CD14-positive monocyte (primary cell): ENCODE data around the gene DUOXA2. TPM values are rescaled to one million over a fixed set of nuclear protein-coding genes. Genes with fewer than 3 reads are reported as not detected.
A peak's percentile ranks its signal among the peaks of the same experiment; 100 is the strongest.

Source experiments
- DNase-seq, 3 donors: peaks; one replicate each; pipeline ENCODE4 v3.0.0-alpha.2; 2011 to 2022
- H2AFZ ChIP-seq: 2 replicates; pipeline ENCODE4 v1.6.0; 2012; ENCODE audit warnings: mild to moderate bottlenecking, low read depth, low read length, inconsistent platforms; ENCODE audit not compliant: insufficient read depth, poor library complexity, severe bottlenecking
- H3K27ac ChIP-seq, 2 donors: 1 replicate in 1 of 2; 2 replicates in 1 of 2; pipeline ENCODE4 v1.5.1; 2012 to 2013; ENCODE audit warnings: low read length in 2 of 2, control low read depth in 1 of 2, inconsistent platforms in 1 of 2, low read depth in 1 of 2, mild to moderate bottlenecking in 1 of 2
- H3K27me3 ChIP-seq, 2 donors: one replicate each; pipeline versions ENCODE4 v1.6.0 to v1.6.1; 2011 to 2013; ENCODE audit warnings: low read length in 2 of 2; ENCODE audit not compliant: control insufficient read depth in 2 of 2, insufficient read depth in 2 of 2
- H3K36me3 ChIP-seq, 2 donors: replicated peaks in 1 of 2; 1 replicate in 1 of 2; 2 replicates in 1 of 2; pipeline versions ENCODE4 v1.5.1 to v1.6.1; 2012 to 2013; ENCODE audit warnings: low read length in 2 of 2, control low read depth in 1 of 2, inconsistent platforms in 1 of 2, mild to moderate bottlenecking in 1 of 2; ENCODE audit not compliant: insufficient read depth in 2 of 2, control insufficient read depth in 1 of 2
- H3K4me1 ChIP-seq, 2 donors: 1 replicate in 1 of 2; 2 replicates in 1 of 2; pipeline versions ENCODE4 v1.5.1 to v1.6.1; 2012 to 2013; ENCODE audit warnings: low read length in 2 of 2, control low read depth in 1 of 2, inconsistent platforms in 1 of 2, mild to moderate bottlenecking in 1 of 2, moderate library complexity in 1 of 2; ENCODE audit not compliant: insufficient read depth in 2 of 2, control insufficient read depth in 1 of 2
- H3K4me2 ChIP-seq: replicated peaks from 2 replicates; pipeline ENCODE3; 2012; ENCODE audit warnings: low read length, moderate library complexity, mild to moderate bottlenecking; ENCODE audit not compliant: poor library complexity, severe bottlenecking; ENCODE audit errors: extremely low read depth
- H3K4me3 ChIP-seq, 3 experiments: fragments of 200-600 bp in 1 of 3; sonication (generic) in 1 of 3; replicated peaks in 1 of 3; 1 replicate in 2 of 3; 2 replicates in 1 of 3; pipeline ENCODE4 v1.5.1; 2011 to 2013; ENCODE audit warnings: low read length in 3 of 3, mild to moderate bottlenecking in 3 of 3, control low read depth in 2 of 3, low read depth in 2 of 3, inconsistent platforms in 1 of 3, moderate library complexity in 1 of 3
- H3K79me2 ChIP-seq: 2 replicates; pipeline ENCODE4 v1.6.0; 2012; ENCODE audit warnings: mild to moderate bottlenecking, control low read depth, inconsistent platforms, low read length, moderate library complexity; ENCODE audit not compliant: insufficient read depth
- H3K9ac ChIP-seq: 2 replicates; pipeline ENCODE4 v1.6.0; 2017; ENCODE audit warnings: low read length, mild to moderate bottlenecking; ENCODE audit not compliant: insufficient read depth, poor library complexity, severe bottlenecking
- H3K9me3 ChIP-seq, 2 donors: replicated peaks in 1 of 2; 1 replicate in 1 of 2; 2 replicates in 1 of 2; pipeline versions ENCODE4 v1.5.1 to v1.6.1; 2012 to 2013; ENCODE audit warnings: low read length in 2 of 2, control low read depth in 1 of 2; ENCODE audit not compliant: control insufficient read depth in 1 of 2, insufficient read depth in 1 of 2
- H4K20me1 ChIP-seq: 2 replicates; pipeline ENCODE4 v1.6.0; 2012; ENCODE audit warnings: mild to moderate bottlenecking, low read length, control low read depth, moderate library complexity; ENCODE audit not compliant: insufficient read depth
- H3K27ac Mint-ChIP-seq, 7 donors: one replicate each; pipeline ENCODE4 v1.8.0; 2020; ENCODE audit warnings: mild to moderate bottlenecking in 7 of 7, mixed read lengths in 7 of 7, moderate library complexity in 6 of 7, inconsistent platforms in 2 of 7
- H3K27me3 Mint-ChIP-seq, 3 donors: one replicate each; pipeline ENCODE4 v1.8.0; 2021 to 2022; ENCODE audit warnings: low read depth in 3 of 3, mild to moderate bottlenecking in 3 of 3, mixed read lengths in 3 of 3, moderate library complexity in 3 of 3, inconsistent platforms in 1 of 3
- H3K36me3 Mint-ChIP-seq, 2 donors: one replicate each; pipeline ENCODE4 v1.8.0; 2020; ENCODE audit warnings: mixed read lengths in 2 of 2, inconsistent platforms in 1 of 2, mild to moderate bottlenecking in 1 of 2
- H3K4me1 Mint-ChIP-seq: one replicate; pipeline ENCODE4 v1.8.0; 2020; ENCODE audit warnings: mild to moderate bottlenecking, mixed read lengths
- H3K4me3 Mint-ChIP-seq, 2 donors: one replicate each; pipeline ENCODE4 v1.8.0; 2020; ENCODE audit warnings: mild to moderate bottlenecking in 2 of 2, mixed read lengths in 2 of 2, moderate library complexity in 1 of 2
- H3K9me3 Mint-ChIP-seq, 7 donors: one replicate each; pipeline ENCODE4 v1.8.0; 2020 to 2022; ENCODE audit warnings: mixed read lengths in 7 of 7, mild to moderate bottlenecking in 6 of 7, moderate library complexity in 6 of 7, inconsistent platforms in 2 of 7
- CTCF ChIP-seq: fragments of 200-600 bp; IDR thresholded peaks from one replicate; pipeline ENCODE4 v1.8.0; 2022; ENCODE audit warnings: antibody characterized with exemption, mild to moderate bottlenecking
- WGBS: methylation state at CpG from one replicate; pipeline ENCODE4 v1.1.5; 2013; ENCODE audit warnings: missing lambda C conversion rate; ENCODE audit not compliant: insufficient coverage; 5-methylcytosine and 5-hydroxymethylcytosine counted together
- intact Hi-C, 2 donors: fragments of 100-400 bp; cut with micrococcal nuclease; formaldehyde crosslinking; loops; one replicate each; pipeline versions ENCODE4 v1.15.0 to v1.15.1; 2023
- polyA plus RNA-seq, 3 donors: library from polyadenylated mRNA; depleted of rRNA in 1 of 3; unstranded in 2 of 3; stranded (reverse) in 1 of 3; fragments of 300-500 nt in 2 of 3; fragments of >200 nt in 1 of 3; fragmentation: Illumina TruSeq in 2 of 3; gene quantifications; 1 replicate in 2 of 3; 2 replicates in 1 of 3; pipeline ENCODE4 v1.2.3, GENCODE V29; 2012 to 2021

Gene DUOXA2
- polyA plus RNA-seq, 3 donors = not detected

GRCh38 chr15:45111390-45112142 lies 2.6 kb upstream of the DUOXA2 start:
- Mint-ChIP-seq H3K9me3 (peaks cover 0 to 19% (median 11%) of the 10 kb centered on the region in 7 donors), H3K4me3 (peak overlapping the region in 1 of 2 donors; percentile 86), H3K4me1 (peaks cover 31% of the 10 kb centered on the region), H3K27ac (no peak overlapping the region), H3K27me3 (peaks cover 74 to 78% (median 75%) of the 10 kb centered on the region in 3 donors), H3K36me3 (peaks cover 0 to 5% of the 10 kb centered on the region in 2 donors)
- H2AFZ ChIP-seq = no peak overlapping the region
- intact Hi-C loops = no loop called here
- no peaks in the 10 kb centered on the region for H3K79me2 ChIP-seq
- H3K9ac ChIP-seq = no peak overlapping the region
- no peak for DNase-seq
- no peaks in the 10 kb centered on the region for H3K36me3 ChIP-seq
- TF ChIP-seq CTCF = no peak
- H3K27me3 ChIP-seq = peaks cover 60 to 69% of the 10 kb centered on the region in 2 donors
- H3K27ac ChIP-seq = no peak overlapping the region
- peak overlapping the region in 1 of 3 experiments; percentile 40 for H3K4me3 ChIP-seq
- peaks cover 5 to 50% of the 10 kb centered on the region in 2 donors for H3K9me3 ChIP-seq
- no peaks in the 10 kb centered on the region for H4K20me1 ChIP-seq
- WGBS = 9% methylated on average over 65 of the region's 71 CpGs
- peak overlapping the region; percentile 53 for H3K4me2 ChIP-seq
- peaks cover 17 to 25% of the 10 kb centered on the region in 2 donors for H3K4me1 ChIP-seq

- no peaks in the 10 kb centered on the region for H4K20me1 ChIP-seq
- peak overlapping the region in 1 of 3 experiments; percentile 40 for H3K4me3 ChIP-seq
- H3K9ac ChIP-seq = no peak overlapping the region
- intact Hi-C loops = no loop called here
- TF ChIP-seq CTCF = no peak
- H3K4me1 ChIP-seq = peaks cover 23 to 31% of the 10 kb centered on the region in 2 donors
- H3K36me3 ChIP-seq = no peaks in the 10 kb centered on the region
- Mint-ChIP-seq H3K27me3 (peaks cover 79 to 82% (median 80%) of the 10 kb centered on the region in 3 donors), H3K36me3 (peaks cover 0 to 6% of the 10 kb centered on the region in 2 donors), H3K4me1 (peaks cover 36% of the 10 kb centered on the region), H3K9me3 (peaks cover 0 to 21% (median 11%) of the 10 kb centered on the region in 7 donors), H3K27ac (no peak overlapping the region), H3K4me3 (peak overlapping the region; percentile 52 to 86)
- H3K27me3 ChIP-seq = peaks cover 64 to 75% of the 10 kb centered on the region in 2 donors
- 0% methylated on average over 4 of the region's 13 CpGs for WGBS
- H3K4me2 ChIP-seq = peak overlapping the region; percentile 53
- peak overlapping the region; percentile 46 for H2AFZ ChIP-seq
- DNase-seq = no peak
- no peak overlapping the region for H3K27ac ChIP-seq
- no peaks in the 10 kb centered on the region for H3K79me2 ChIP-seq
- peaks cover 5 to 54% of the 10 kb centered on the region in 2 donors for H3K9me3 ChIP-seq
Measured at GRCh38 chr15:45112143-45112590, 2.0 kb upstream of the DUOXA2 start.
